Fibroblast of skin of abdomen (primary cell): ENCODE data around the gene ZNF444.

Experiments
- DNase-seq: peaks from one replicate; pipeline ENCODE4 v3.0.0-alpha.2; 2013

Gene ZNF444

GRCh38 chr19:56107626-56108351 is 33.3 kb upstream of the ZNF444 start:
- no peak for DNase-seq

GRCh38 chr19:56108447-56109195 is 32.5 kb upstream of the ZNF444 start:
- DNase-seq, result peak; percentile 24

GRCh38 chr19:56109226-56109625 is 31.9 kb upstream of the ZNF444 start:
- peak; percentile 12 for DNase-seq

GRCh38 chr19:56110515-56111448 is 30.3 kb upstream of the ZNF444 start:
- no peak for DNase-seq

GRCh38 chr19:56111601-56112312 is 29.3 kb upstream of the ZNF444 start:
- DNase-seq, result no peak

- no peak for DNase-seq
Measured at GRCh38 chr19:56112313-56112709, 28.8 kb upstream of the ZNF444 start.

- no peak for DNase-seq
Measured at GRCh38 chr19:56113074-56113632, 27.9 kb upstream of the ZNF444 start.

- no peak for DNase-seq
Measured at GRCh38 chr19:56114051-56114777, 26.9 kb upstream of the ZNF444 start.

GRCh38 chr19:56114778-56115110 is 26.3 kb upstream of the ZNF444 start:
- DNase-seq, result no peak

GRCh38 chr19:56115490-56115889 is 25.6 kb upstream of the ZNF444 start:
- no peak for DNase-seq

- no peak for DNase-seq
Measured at GRCh38 chr19:56116606-56117005, 24.5 kb upstream of the ZNF444 start.

GRCh38 chr19:56117376-56117884 is 23.7 kb upstream of the ZNF444 start:
- no peak for DNase-seq

GRCh38 chr19:56117889-56118288 is 23.2 kb upstream of the ZNF444 start:
- no peak for DNase-seq

GRCh38 chr19:56118666-56119581 is 22.2 kb upstream of the ZNF444 start:
- DNase-seq, result no peak

- peak; percentile 31 for DNase-seq
Measured at GRCh38 chr19:56119582-56119978, 21.5 kb upstream of the ZNF444 start.

- DNase-seq, result no peak
Measured at GRCh38 chr19:56120002-56120370, 21.1 kb upstream of the ZNF444 start.

GRCh38 chr19:56120371-56121179 is 20.5 kb upstream of the ZNF444 start:
- peak; percentile 78 for DNase-seq

- peak; percentile 98 for DNase-seq
Measured at GRCh38 chr19:56121180-56122167, 19.6 kb upstream of the ZNF444 start, which contains the start of gene ZNF787. Gene ZNF787, minus strand, starts transcription at chr19:56121295. Its CDS starts 18,078 bp downstream, at chr19:56103217.
